Endothelial cell of umbilical vein (primary cell): ENCODE measurements around the gene EBPL. TPM values are rescaled to one million over a fixed set of nuclear protein-coding genes. Genes with fewer than 3 reads are reported as not detected.

Experiments
- BruUV-seq: library from RNA; stranded (reverse); fragments of 400-500 nt; replicated peaks from 2 replicates; lab custom pipeline; 2021; lab: Mats Ljungman, UMichigan
- CTCF ChIA-PET: fragments of 300-600, 350-600 bp; sonication (Branson Sonifier 250); formaldehyde crosslinking; loops from one replicate; lab custom pipeline; 2021; ENCODE audit warnings: antibody characterized with exemption, inconsistent platforms; lab: Charles Lee
- POLR2A ChIA-PET: fragments of 300-600, 350-600 bp; sonication (Branson Sonifier 250); formaldehyde crosslinking; loops from one replicate; lab custom pipeline; 2021; ENCODE audit warnings: antibody characterized with exemption, inconsistent platforms; lab: Charles Lee
- DNase-seq: peaks from one replicate; pipeline ENCODE4 v3.0.0-alpha.2; 2011; ENCODE audit warnings: low read depth, low spot score
- FAIRE-seq: peaks from 2 replicates; lab custom pipeline; 2011; peaks lifted over from hg19 to GRCh38; lab: Jason Lieb, UNC
- H2AFZ ChIP-seq: 2 replicates; pipeline ENCODE4 v1.6.0; 2012; ENCODE audit warnings: low read depth, low read length, control low read depth, inconsistent platforms
- H3K27ac ChIP-seq: 2 replicates; pipeline ENCODE4 v1.5.1; 2011; ENCODE audit warnings: low read depth, mild to moderate bottlenecking, control low read depth, low read length, moderate library complexity; ENCODE audit not compliant: insufficient read depth
- H3K27me3 ChIP-seq, 2 experiments: 2 replicates each; pipeline versions ENCODE4 v1.6.0 to v1.6.1; 2011; ENCODE audit warnings: low read length in 2 of 2, mixed read lengths in 1 of 2; ENCODE audit not compliant: control insufficient read depth in 2 of 2, insufficient read depth in 2 of 2
- H3K36me3 ChIP-seq, 2 experiments: 2 replicates in 1 of 2; 3 replicates in 1 of 2; pipeline ENCODE4 v1.5.1; 2011; ENCODE audit warnings: low read length in 2 of 2, mild to moderate bottlenecking in 1 of 2, moderate library complexity in 1 of 2; ENCODE audit not compliant: control insufficient read depth in 2 of 2, insufficient read depth in 2 of 2; ENCODE audit errors: extremely low read depth in 1 of 2
- H3K4me1 ChIP-seq: 3 replicates; pipeline ENCODE4 v1.5.1; 2011; ENCODE audit warnings: mild to moderate bottlenecking, low read length; ENCODE audit not compliant: control insufficient read depth, insufficient read depth; ENCODE audit errors: extremely low read depth
- H3K4me2 ChIP-seq: 2 replicates; pipeline ENCODE4 v1.6.1; 2011; ENCODE audit warnings: low read length, control low read depth, mixed read lengths; ENCODE audit not compliant: insufficient read depth
- H3K4me3 ChIP-seq, 3 experiments: fragments of 200-600 bp in 1 of 3; sonication (generic), shearing (Covaris generic) in 1 of 3; replicated peaks in 1 of 3; 2 replicates each; pipeline ENCODE4 v1.5.1; 2011 to 2016; ENCODE audit warnings: control low read depth in 3 of 3, low read length in 3 of 3, mild to moderate bottlenecking in 2 of 3, inconsistent platforms in 1 of 3, low read depth in 1 of 3, moderate library complexity in 1 of 3; ENCODE audit not compliant: insufficient read depth in 1 of 3
- H3K79me2 ChIP-seq: 2 replicates; pipeline ENCODE4 v1.6.0; 2012; ENCODE audit warnings: low read length, inconsistent platforms; ENCODE audit not compliant: control insufficient read depth, insufficient read depth
- H3K9ac ChIP-seq: replicated peaks from 2 replicates; pipeline ENCODE3; 2011; ENCODE audit warnings: low read length, control low read depth; ENCODE audit not compliant: insufficient read depth; ENCODE audit errors: extremely low read depth
- H3K9me1 ChIP-seq: replicated peaks from 3 replicates; pipeline ENCODE4 v1.6.0; 2011; ENCODE audit warnings: mild to moderate bottlenecking, low read length; ENCODE audit not compliant: control insufficient read depth, insufficient read depth; ENCODE audit errors: extremely low read depth
- H3K9me3 ChIP-seq: replicated peaks from 2 replicates; pipeline ENCODE4 v1.5.1; 2012; ENCODE audit warnings: low read length, inconsistent platforms; ENCODE audit not compliant: control insufficient read depth, insufficient read depth
- H4K20me1 ChIP-seq: replicated peaks from 2 replicates; pipeline ENCODE3; 2011; ENCODE audit warnings: mild to moderate bottlenecking, low read length; ENCODE audit not compliant: control insufficient read depth, insufficient read depth; ENCODE audit errors: extremely low read depth
- EZH2 ChIP-seq: IDR thresholded peaks from 2 replicates; pipeline ENCODE4 v1.6.1; 2012; ENCODE audit warnings: borderline replicate concordance, low read depth, mild to moderate bottlenecking, moderate library complexity, low read length, inconsistent platforms; ENCODE audit not compliant: severe bottlenecking
- FOS ChIP-seq: IDR thresholded peaks from 2 replicates; pipeline ENCODE4 v1.6.1; 2011; ENCODE audit warnings: mild to moderate bottlenecking, low read length, moderate library complexity, borderline replicate concordance; ENCODE audit not compliant: insufficient read depth
- GATA2 ChIP-seq: IDR thresholded peaks from 2 replicates; pipeline ENCODE4 v1.7.0; 2011; ENCODE audit warnings: low read depth, mild to moderate bottlenecking, moderate library complexity, mixed read lengths, low read length; ENCODE audit not compliant: insufficient read length, insufficient read depth
- JUN ChIP-seq: IDR thresholded peaks from 2 replicates; pipeline ENCODE4 v1.6.1; 2011; ENCODE audit warnings: borderline replicate concordance, low read depth; ENCODE audit not compliant: insufficient read length, insufficient read depth
- MYC ChIP-seq: IDR thresholded peaks from one replicate; pipeline ENCODE4 v1.6.1; 2011; ENCODE audit warnings: mild to moderate bottlenecking, low read depth, low read length
- POLR2A ChIP-seq: IDR thresholded peaks from 2 replicates; pipeline ENCODE4 v1.6.1; 2012; ENCODE audit warnings: low read depth, mild to moderate bottlenecking, control low read depth, low read length
- POLR2AphosphoS5 ChIP-seq: IDR thresholded peaks from 2 replicates; pipeline ENCODE4 v1.6.1; 2012; ENCODE audit warnings: low read depth, mild to moderate bottlenecking, control low read depth, low read length, moderate library complexity; ENCODE audit not compliant: insufficient read depth
- dilution Hi-C: fragments of 300-500 bp; cut with MboI; formaldehyde crosslinking; loops from one replicate; pipeline ENCODE4 v1.15.0; 2019; ENCODE audit warnings: low sequenced_read_pairs; ENCODE audit not compliant: extremely low pct_ligation_motif_present
- intact Hi-C: fragments of 100-400 bp; cut with micrococcal nuclease; formaldehyde crosslinking; loops from one replicate; pipeline ENCODE4 v1.10.0; 2022
- polyA plus RNA-seq, 4 experiments: library from polyadenylated mRNA; depleted of rRNA in 3 of 4; stranded (reverse) in 3 of 4; unstranded in 1 of 4; fragments of >200 nt; gene quantifications; 2 replicates each; pipeline versions ENCODE4 v1.2.1 to v1.2.3, GENCODE V29; 2011 to 2012; ENCODE audit warnings: missing spikeins in 1 of 4
- total RNA-seq: library from RNA; stranded (reverse); gene quantifications from 2 replicates; pipeline ENCODE4 v1.2.3, GENCODE V29; 2021
- TF ChIP-seq, protein P1 (sequence below), 2 donors: IDR thresholded peaks; 1 replicate in 1 of 2; 2 replicates in 1 of 2; pipeline ENCODE4 v1.5.1; 2011; ENCODE audit warnings: low read length in 2 of 2, mild to moderate bottlenecking in 2 of 2, moderate library complexity in 2 of 2, control low read depth in 1 of 2, inconsistent platforms in 1 of 2, low read depth in 1 of 2; ENCODE audit not compliant: insufficient read depth in 1 of 2; ENCODE audit errors: extremely low read depth in 1 of 2

Gene EBPL
- total and polyA plus RNA-seq, 2 donors (not counting 3 experiments of a cell fraction or from before 2014, with no cell fraction given), result 75.5 to 159 TPM

GRCh38 chr13:49629196-49629938 lies 61.9 kb downstream of the EBPL start:
- Histone ChIP-seq H3K4me2 (peak overlapping the region; percentile 48), H3K9me3 (no peaks in the 10 kb centered on the region), H3K9ac (no peak overlapping the region), H3K79me2 (no peaks in the 10 kb centered on the region), H4K20me1 (no peaks in the 10 kb centered on the region), H2AFZ (no peak overlapping the region), H3K4me1 (peaks cover 37% of the 10 kb centered on the region), H3K36me3 (no peaks in the 10 kb centered on the region), H3K9me1 (no peaks in the 10 kb centered on the region), H3K27ac (peak overlapping the region; percentile 62), H3K27me3 (no peaks in the 10 kb centered on the region), H3K4me3 (no peak overlapping the region)
- peak; percentile 43 for DNase-seq
- ChIA-PET POLR2A (no interaction called here), CTCF (interaction anchor here (0.6 to 3.8 kb wide), 8 partner anchors 10 to 41 kb away, joined by 3 to 18 read pairs (median 5); no protein-coding TSS in a partner anchor)
- intact Hi-C loops (no loop called here), dilution Hi-C loops (no loop called here)
- FAIRE-seq, result no peak
- TSS peak; percentile 83 for BruUV-seq
- no peak for TF ChIP-seq EZH2
- TF ChIP-seq MYC, result no peak
- TF ChIP-seq JUN, result peak; percentile 37
- TF ChIP-seq POLR2AphosphoS5, result no peak
- peak; percentile 21 for TF ChIP-seq FOS
- TF ChIP-seq, protein P1, sequence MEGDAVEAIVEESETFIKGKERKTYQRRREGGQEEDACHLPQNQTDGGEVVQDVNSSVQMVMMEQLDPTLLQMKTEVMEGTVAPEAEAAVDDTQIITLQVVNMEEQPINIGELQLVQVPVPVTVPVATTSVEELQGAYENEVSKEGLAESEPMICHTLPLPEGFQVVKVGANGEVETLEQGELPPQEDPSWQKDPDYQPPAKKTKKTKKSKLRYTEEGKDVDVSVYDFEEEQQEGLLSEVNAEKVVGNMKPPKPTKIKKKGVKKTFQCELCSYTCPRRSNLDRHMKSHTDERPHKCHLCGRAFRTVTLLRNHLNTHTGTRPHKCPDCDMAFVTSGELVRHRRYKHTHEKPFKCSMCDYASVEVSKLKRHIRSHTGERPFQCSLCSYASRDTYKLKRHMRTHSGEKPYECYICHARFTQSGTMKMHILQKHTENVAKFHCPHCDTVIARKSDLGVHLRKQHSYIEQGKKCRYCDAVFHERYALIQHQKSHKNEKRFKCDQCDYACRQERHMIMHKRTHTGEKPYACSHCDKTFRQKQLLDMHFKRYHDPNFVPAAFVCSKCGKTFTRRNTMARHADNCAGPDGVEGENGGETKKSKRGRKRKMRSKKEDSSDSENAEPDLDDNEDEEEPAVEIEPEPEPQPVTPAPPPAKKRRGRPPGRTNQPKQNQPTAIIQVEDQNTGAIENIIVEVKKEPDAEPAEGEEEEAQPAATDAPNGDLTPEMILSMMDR (IDR thresholded peaks at IDR 0.05; ENCODE audit: extremely low read depth in 1 of 2, insufficient read depth in 1 of 2, low read depth in 1 of 2, low read length in 2 of 2), result no peak
- TF ChIP-seq POLR2A, result no peak
- no peak for TF ChIP-seq GATA2
